Muscle layer of colon (tissue), 2 donors: ENCODE data around the gene VWC2.

Experiments
- H3K27ac ChIP-seq: one replicate; pipeline ENCODE4 v1.7.0; 2013; ENCODE audit warnings: low read depth, mild to moderate bottlenecking, low read length, moderate library complexity
- H3K27me3 ChIP-seq, 2 donors: one replicate each; pipeline ENCODE4 v1.7.0; 2013; ENCODE audit warnings: low read length in 2 of 2, mild to moderate bottlenecking in 2 of 2; ENCODE audit not compliant: insufficient read depth in 2 of 2, control insufficient read depth in 1 of 2
- H3K36me3 ChIP-seq: one replicate; pipeline ENCODE4 v1.7.0; 2013; ENCODE audit warnings: mild to moderate bottlenecking, low read length; ENCODE audit not compliant: insufficient read depth
- H3K4me1 ChIP-seq: one replicate; pipeline ENCODE4 v1.7.0; 2013; ENCODE audit warnings: mild to moderate bottlenecking, low read length; ENCODE audit not compliant: insufficient read depth
- H3K4me3 ChIP-seq, 2 donors: one replicate each; pipeline ENCODE4 v1.7.0; 2013; ENCODE audit warnings: low read length in 2 of 2, low read depth in 1 of 2, mild to moderate bottlenecking in 1 of 2, moderate library complexity in 1 of 2
- H3K9ac ChIP-seq: one replicate; pipeline ENCODE4 v1.7.0; 2013; ENCODE audit warnings: low read length
- H3K9me3 ChIP-seq: one replicate; pipeline ENCODE4 v1.7.0; 2013; ENCODE audit warnings: mild to moderate bottlenecking, low read length
- donor health status: abdominal sarcoma.
- donor health status: Adenocarcinoma of cecum.

VWC2 gene

GRCh38 chr7:49855281-49855980, 82.0 kb downstream of the VWC2 start:
- Histone ChIP-seq H3K9me3 (no peaks in the 10 kb centered on the region), H3K27ac (no peak overlapping the region), H3K27me3 (no peaks in the 10 kb centered on the region), H3K36me3 (no peaks in the 10 kb centered on the region), H3K4me1 (no peaks in the 10 kb centered on the region), H3K9ac (no peak overlapping the region), H3K4me3 (no peak overlapping the region)

GRCh38 chr7:49860293-49860692, 86.9 kb downstream of the VWC2 start:
- no peak overlapping the region for H3K9ac ChIP-seq
- no peak overlapping the region for H3K4me3 ChIP-seq
- H3K36me3 ChIP-seq = no peaks in the 10 kb centered on the region
- no peaks in the 10 kb centered on the region for H3K9me3 ChIP-seq
- H3K4me1 ChIP-seq = no peaks in the 10 kb centered on the region
- no peaks in the 10 kb centered on the region for H3K27me3 ChIP-seq
- H3K27ac ChIP-seq = no peak overlapping the region

GRCh38 chr7:49866076-49866735, 92.8 kb downstream of the VWC2 start:
- H3K9me3 ChIP-seq = no peaks in the 10 kb centered on the region
- H3K27ac ChIP-seq = no peak overlapping the region
- no peak overlapping the region for H3K4me3 ChIP-seq
- H3K27me3 ChIP-seq = no peaks in the 10 kb centered on the region
- H3K9ac ChIP-seq = no peak overlapping the region
- H3K36me3 ChIP-seq = no peaks in the 10 kb centered on the region
- no peaks in the 10 kb centered on the region for H3K4me1 ChIP-seq

GRCh38 chr7:49866910-49867309, 93.5 kb downstream of the VWC2 start:
- no peaks in the 10 kb centered on the region for H3K27me3 ChIP-seq
- no peaks in the 10 kb centered on the region for H3K36me3 ChIP-seq
- H3K27ac ChIP-seq = no peak overlapping the region

GRCh38 chr7:49873420-49873819, 100.0 kb downstream of the VWC2 start:
- H3K27me3 ChIP-seq = no peaks in the 10 kb centered on the region
- H3K9ac ChIP-seq = no peak overlapping the region
- H3K36me3 ChIP-seq = no peaks in the 10 kb centered on the region
- H3K9me3 ChIP-seq = no peaks in the 10 kb centered on the region
- no peak overlapping the region for H3K27ac ChIP-seq
- no peak overlapping the region for H3K4me3 ChIP-seq
- no peaks in the 10 kb centered on the region for H3K4me1 ChIP-seq

More at GRCh38 chr7:49866910-49867309, 93.5 kb downstream of the VWC2 start:
- H3K4me1 ChIP-seq = no peaks in the 10 kb centered on the region
- no peak overlapping the region for H3K9ac ChIP-seq
- H3K9me3 ChIP-seq = no peaks in the 10 kb centered on the region
- no peak overlapping the region for H3K4me3 ChIP-seq

GRCh38 chr7:49875336-49875735, 101.9 kb downstream of the VWC2 start:
- Histone ChIP-seq H3K4me3 (no peak overlapping the region), H3K27me3 (no peaks in the 10 kb centered on the region), H3K36me3 (no peaks in the 10 kb centered on the region), H3K9ac (no peak overlapping the region), H3K27ac (no peak overlapping the region), H3K4me1 (no peaks in the 10 kb centered on the region), H3K9me3 (no peaks in the 10 kb centered on the region)

GRCh38 chr7:49876202-49876601, 102.8 kb downstream of the VWC2 start:
- H3K4me1 ChIP-seq = no peaks in the 10 kb centered on the region
- no peak overlapping the region for H3K27ac ChIP-seq
- H3K36me3 ChIP-seq = no peaks in the 10 kb centered on the region
- H3K27me3 ChIP-seq = no peaks in the 10 kb centered on the region
- no peaks in the 10 kb centered on the region for H3K9me3 ChIP-seq
- H3K4me3 ChIP-seq = no peak overlapping the region
- no peak overlapping the region for H3K9ac ChIP-seq

GRCh38 chr7:49878089-49878488, 104.7 kb downstream of the VWC2 start:
- H3K27ac ChIP-seq = no peak overlapping the region

GRCh38 chr7:49878627-49879026, 105.2 kb downstream of the VWC2 start:
- Histone ChIP-seq H3K9ac (no peak overlapping the region), H3K9me3 (no peaks in the 10 kb centered on the region), H3K27ac (no peak overlapping the region), H3K4me1 (no peaks in the 10 kb centered on the region), H3K27me3 (no peaks in the 10 kb centered on the region), H3K36me3 (no peaks in the 10 kb centered on the region), H3K4me3 (no peak overlapping the region)

More at GRCh38 chr7:49878089-49878488, 104.7 kb downstream of the VWC2 start:
- H3K4me1 ChIP-seq = no peaks in the 10 kb centered on the region
- H3K9ac ChIP-seq = no peak overlapping the region
- no peak overlapping the region for H3K4me3 ChIP-seq
- no peaks in the 10 kb centered on the region for H3K36me3 ChIP-seq
- no peaks in the 10 kb centered on the region for H3K27me3 ChIP-seq
- no peaks in the 10 kb centered on the region for H3K9me3 ChIP-seq

GRCh38 chr7:49883933-49884332, 110.5 kb downstream of the VWC2 start:
- Histone ChIP-seq H3K27me3 (no peaks in the 10 kb centered on the region), H3K4me3 (no peak overlapping the region), H3K9ac (no peak overlapping the region), H3K9me3 (no peaks in the 10 kb centered on the region), H3K4me1 (no peaks in the 10 kb centered on the region), H3K36me3 (no peaks in the 10 kb centered on the region), H3K27ac (no peak overlapping the region)

GRCh38 chr7:49885593-49886285, 112.3 kb downstream of the VWC2 start:
- Histone ChIP-seq H3K36me3 (no peaks in the 10 kb centered on the region), H3K4me3 (no peak overlapping the region), H3K9ac (no peak overlapping the region), H3K27me3 (no peaks in the 10 kb centered on the region), H3K9me3 (no peaks in the 10 kb centered on the region), H3K27ac (no peak overlapping the region), H3K4me1 (no peaks in the 10 kb centered on the region)
